ENCODE data around the gene CCDC30. TPM values are rescaled to one million over a fixed set of nuclear protein-coding genes. Genes with fewer than 3 reads are reported as not detected.

Gene CCDC30
- total and polyA plus RNA-seq, 4 donors: 1.8 to 6.3 (median 2.3) TPM

GRCh38 chr1:42567038-42567437 lies 104.0 kb downstream of the CCDC30 start:
- intact Hi-C loops (cut with DNase I): no loop called here
- no peaks in the 10 kb centered on the region for H3K4me1 ChIP-seq (ENCODE audit: control insufficient read depth in 1 of 2, insufficient read depth in 2 of 2, low read length in 2 of 2)

GRCh38 chr1:42576935-42577334 lies 113.8 kb downstream of the CCDC30 start:
- H3K4me1 ChIP-seq (ENCODE audit: control insufficient read depth in 1 of 2, insufficient read depth in 2 of 2, low read length in 2 of 2): no peaks in the 10 kb centered on the region
- no peak overlapping the region for H3K27ac ChIP-seq (ENCODE audit: low read depth in 1 of 2, low read length in 2 of 2)
- ATAC-seq (ENCODE audit: low FRiP score) (no peak), DNase-seq (no peak)
- H3K9me3 ChIP-seq (ENCODE audit: control insufficient read depth, low read length): no peaks in the 10 kb centered on the region
- intact Hi-C loops (cut with DNase I): loop anchor here (10.0 kb wide), 2 partner anchors 168 to 498 kb away; partner anchors contain the start of gene CLDN19 (in 1 of the 2)
- no peaks in the 10 kb centered on the region for H3K27me3 ChIP-seq (ENCODE audit: control insufficient read depth in 1 of 2, insufficient read depth in 2 of 2, low read length in 1 of 2)
- H3K36me3 ChIP-seq (ENCODE audit: control insufficient read depth in 1 of 2, insufficient read depth in 2 of 2, low read length in 1 of 2): no peaks in the 10 kb centered on the region
- no peak overlapping the region for H3K4me3 ChIP-seq (ENCODE audit: low read length in 2 of 2)
- WGBS, 2 donors: 46 to 47% methylated on average over 1 of the region's 1 CpG

More at GRCh38 chr1:42567038-42567437, 104.0 kb downstream of the CCDC30 start:
- H3K27ac ChIP-seq (ENCODE audit: low read depth in 1 of 2, low read length in 2 of 2): no peak overlapping the region
- no peaks in the 10 kb centered on the region for H3K27me3 ChIP-seq (ENCODE audit: control insufficient read depth in 1 of 2, insufficient read depth in 2 of 2, low read length in 1 of 2)
- H3K4me3 ChIP-seq (ENCODE audit: low read length in 2 of 2): no peak overlapping the region
- no peaks in the 10 kb centered on the region for H3K9me3 ChIP-seq (ENCODE audit: control insufficient read depth, low read length)
- no peak for DNase-seq
- H3K36me3 ChIP-seq (ENCODE audit: control insufficient read depth in 1 of 2, insufficient read depth in 2 of 2, low read length in 1 of 2): no peaks in the 10 kb centered on the region
- no peak for ATAC-seq (ENCODE audit: low FRiP score)

GRCh38 chr1:42586016-42586415 lies 122.9 kb downstream of the CCDC30 start:
- DNase-seq (no peak), ATAC-seq (ENCODE audit: low FRiP score) (no peak)
- intact Hi-C loops (cut with DNase I): loop anchor here in 1 of 2 donors (10.0 kb wide), 1 partner anchor 169 kb away; no protein-coding TSS in a partner anchor
- 89 to 92% methylated on average over 3 of the region's 3 CpGs for WGBS, 2 donors
- Histone ChIP-seq H3K4me3 (ENCODE audit: low read length in 2 of 2) (no peak overlapping the region), H3K4me1 (ENCODE audit: control insufficient read depth in 1 of 2, insufficient read depth in 2 of 2, low read length in 2 of 2) (no peaks in the 10 kb centered on the region), H3K36me3 (ENCODE audit: control insufficient read depth in 1 of 2, insufficient read depth in 2 of 2, low read length in 1 of 2) (peaks cover 0 to 5% of the 10 kb centered on the region in 2 donors), H3K27me3 (ENCODE audit: control insufficient read depth in 1 of 2, insufficient read depth in 2 of 2, low read length in 1 of 2) (no peaks in the 10 kb centered on the region), H3K9me3 (ENCODE audit: control insufficient read depth, low read length) (no peaks in the 10 kb centered on the region), H3K27ac (ENCODE audit: low read depth in 1 of 2, low read length in 2 of 2) (no peak overlapping the region)

DNA sequence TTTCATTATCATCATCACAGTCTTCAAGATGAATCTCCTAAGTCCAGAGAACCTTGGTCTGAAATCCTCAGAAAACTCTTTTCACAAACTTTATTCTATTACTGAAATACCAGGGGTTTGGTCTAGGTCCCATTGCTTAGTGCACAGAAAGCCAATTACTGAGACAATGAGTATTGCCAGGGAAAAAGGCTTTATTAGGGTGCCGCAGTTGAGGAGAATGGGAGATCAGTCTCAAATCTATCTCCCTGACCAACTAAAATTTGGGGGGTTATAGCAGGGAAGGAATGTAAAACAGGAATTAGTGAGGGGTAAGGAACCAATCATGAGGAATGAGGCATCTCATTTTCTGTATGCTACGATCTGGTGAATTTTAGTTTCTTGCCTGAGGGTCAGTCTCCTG lies 124.7 kb downstream of the CCDC30 start:
- no peak overlapping the region for H3K4me3 ChIP-seq (ENCODE audit: low read length in 2 of 2)
- H3K36me3 ChIP-seq (ENCODE audit: control insufficient read depth in 1 of 2, insufficient read depth in 2 of 2, low read length in 1 of 2): peaks cover 0 to 5% of the 10 kb centered on the region in 2 donors
- DNase-seq (no peak), ATAC-seq (ENCODE audit: low FRiP score) (no peak)
- intact Hi-C loops (cut with DNase I): loop anchor here in 1 of 2 donors (10.0 kb wide), 1 partner anchor 167 kb away; no protein-coding TSS in a partner anchor
- H3K4me1 ChIP-seq (ENCODE audit: control insufficient read depth in 1 of 2, insufficient read depth in 2 of 2, low read length in 2 of 2): no peaks in the 10 kb centered on the region
- 98% methylated on average over 2 of the region's 2 CpGs for WGBS, 2 donors
- H3K9me3 ChIP-seq (ENCODE audit: control insufficient read depth, low read length): no peaks in the 10 kb centered on the region
- no peaks in the 10 kb centered on the region for H3K27me3 ChIP-seq (ENCODE audit: control insufficient read depth in 1 of 2, insufficient read depth in 2 of 2, low read length in 1 of 2)
- H3K27ac ChIP-seq (ENCODE audit: low read depth in 1 of 2, low read length in 2 of 2): no peak overlapping the region

- no peak for ATAC-seq (ENCODE audit: low FRiP score)
Measured at GRCh38 chr1:42592811-42593210, 129.7 kb downstream of the CCDC30 start.

GRCh38 chr1:42593486-42594100 lies 130.5 kb downstream of the CCDC30 start:
- Histone ChIP-seq H3K27me3 (ENCODE audit: control insufficient read depth in 1 of 2, insufficient read depth in 2 of 2, low read length in 1 of 2) (no peaks in the 10 kb centered on the region), H3K9me3 (ENCODE audit: control insufficient read depth, low read length) (no peaks in the 10 kb centered on the region), H3K4me1 (ENCODE audit: control insufficient read depth in 1 of 2, insufficient read depth in 2 of 2, low read length in 2 of 2) (no peaks in the 10 kb centered on the region), H3K27ac (ENCODE audit: low read depth in 1 of 2, low read length in 2 of 2) (no peak overlapping the region), H3K4me3 (ENCODE audit: low read length in 2 of 2) (no peak overlapping the region), H3K36me3 (ENCODE audit: control insufficient read depth in 1 of 2, insufficient read depth in 2 of 2, low read length in 1 of 2) (peaks cover 0 to 2% of the 10 kb centered on the region in 2 donors)
- DNase-seq: no peak
- intact Hi-C loops (cut with DNase I): no loop called here
- WGBS, 2 donors: 65 to 66% methylated on average over 2 of the region's 2 CpGs
- ATAC-seq (ENCODE audit: low FRiP score): no peak

More at GRCh38 chr1:42592811-42593210, 129.7 kb downstream of the CCDC30 start:
- H3K4me3 ChIP-seq (ENCODE audit: low read length in 2 of 2): no peak overlapping the region
- H3K36me3 ChIP-seq (ENCODE audit: control insufficient read depth in 1 of 2, insufficient read depth in 2 of 2, low read length in 1 of 2): peaks cover 0 to 2% of the 10 kb centered on the region in 2 donors
- no peaks in the 10 kb centered on the region for H3K4me1 ChIP-seq (ENCODE audit: control insufficient read depth in 1 of 2, insufficient read depth in 2 of 2, low read length in 2 of 2)
- no peaks in the 10 kb centered on the region for H3K27me3 ChIP-seq (ENCODE audit: control insufficient read depth in 1 of 2, insufficient read depth in 2 of 2, low read length in 1 of 2)
- WGBS, 2 donors: 94% methylated on average over 3 of the region's 3 CpGs
- intact Hi-C loops (cut with DNase I): no loop called here
- no peak overlapping the region for H3K27ac ChIP-seq (ENCODE audit: low read depth in 1 of 2, low read length in 2 of 2)
- no peak for DNase-seq
- H3K9me3 ChIP-seq (ENCODE audit: control insufficient read depth, low read length): no peaks in the 10 kb centered on the region

DNA sequence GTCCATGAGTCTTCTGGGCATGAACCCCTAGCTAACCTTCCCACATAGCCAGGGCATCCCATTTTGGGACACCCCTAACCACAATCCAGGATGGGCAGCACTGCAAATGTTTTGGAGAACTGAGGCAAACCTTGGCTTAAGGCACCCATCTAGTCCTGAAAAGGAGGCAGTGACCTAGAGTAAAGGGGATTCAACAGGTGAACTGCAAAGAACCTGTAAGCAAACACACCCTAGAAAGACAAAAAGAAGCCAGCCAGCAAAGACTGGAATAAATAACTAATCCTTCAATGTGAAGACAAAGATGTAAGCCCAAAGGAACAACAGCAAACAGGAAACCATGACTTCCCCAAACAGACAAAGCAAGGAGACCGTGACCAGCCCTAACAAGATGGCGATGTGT lies 138.4 kb downstream of the CCDC30 start:
- Histone ChIP-seq H3K4me3 (ENCODE audit: low read length in 2 of 2) (no peak overlapping the region), H3K27ac (ENCODE audit: low read depth in 1 of 2, low read length in 2 of 2) (no peak overlapping the region), H3K9me3 (ENCODE audit: control insufficient read depth, low read length) (peaks cover 3% of the 10 kb centered on the region), H3K27me3 (ENCODE audit: control insufficient read depth in 1 of 2, insufficient read depth in 2 of 2, low read length in 1 of 2) (no peaks in the 10 kb centered on the region), H3K4me1 (ENCODE audit: control insufficient read depth in 1 of 2, insufficient read depth in 2 of 2, low read length in 2 of 2) (no peaks in the 10 kb centered on the region), H3K36me3 (ENCODE audit: control insufficient read depth in 1 of 2, insufficient read depth in 2 of 2, low read length in 1 of 2) (no peaks in the 10 kb centered on the region)
- ATAC-seq (ENCODE audit: low FRiP score): no peak
- 86 to 93% methylated on average over 2 of the region's 2 CpGs for WGBS, 2 donors
- intact Hi-C loops (cut with DNase I): no loop called here
- DNase-seq: no peak

GRCh38 chr1:42613803-42614131 lies 150.7 kb downstream of the CCDC30 start:
- 74 to 94% methylated on average over 4 of the region's 4 CpGs for WGBS, 2 donors
- intact Hi-C loops (cut with DNase I): no loop called here
- Histone ChIP-seq H3K4me1 (ENCODE audit: control insufficient read depth in 1 of 2, insufficient read depth in 2 of 2, low read length in 2 of 2) (no peaks in the 10 kb centered on the region), H3K9me3 (ENCODE audit: control insufficient read depth, low read length) (no peaks in the 10 kb centered on the region), H3K27ac (ENCODE audit: low read depth in 1 of 2, low read length in 2 of 2) (no peak overlapping the region), H3K4me3 (ENCODE audit: low read length in 2 of 2) (no peak overlapping the region), H3K27me3 (ENCODE audit: control insufficient read depth in 1 of 2, insufficient read depth in 2 of 2, low read length in 1 of 2) (no peaks in the 10 kb centered on the region), H3K36me3 (ENCODE audit: control insufficient read depth in 1 of 2, insufficient read depth in 2 of 2, low read length in 1 of 2) (no peaks in the 10 kb centered on the region)
- DNase-seq (no peak), ATAC-seq (ENCODE audit: low FRiP score) (no peak)

DNA sequence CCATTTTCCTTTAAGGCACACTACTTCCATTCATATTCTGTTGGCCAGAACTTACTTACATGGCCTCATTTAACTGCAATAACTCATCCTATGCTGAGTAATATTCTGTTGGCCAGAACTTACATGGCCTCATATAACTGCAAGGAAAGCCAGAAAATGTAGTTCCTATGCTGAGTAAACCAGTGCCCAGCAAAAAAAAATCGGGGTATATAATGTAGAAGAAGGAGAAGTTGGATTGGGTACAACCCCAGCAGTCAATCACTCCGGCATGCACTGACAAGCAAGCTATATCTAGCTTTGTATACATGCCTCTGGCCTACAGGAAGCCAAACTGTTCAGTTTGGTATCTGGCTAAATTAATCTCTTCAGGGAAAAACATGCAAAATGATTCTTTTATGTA lies 155.8 kb downstream of the CCDC30 start:
- Histone ChIP-seq H3K27ac (ENCODE audit: low read depth in 1 of 2, low read length in 2 of 2) (no peak overlapping the region), H3K4me1 (ENCODE audit: control insufficient read depth in 1 of 2, insufficient read depth in 2 of 2, low read length in 2 of 2) (no peaks in the 10 kb centered on the region), H3K36me3 (ENCODE audit: control insufficient read depth in 1 of 2, insufficient read depth in 2 of 2, low read length in 1 of 2) (no peaks in the 10 kb centered on the region), H3K27me3 (ENCODE audit: control insufficient read depth in 1 of 2, insufficient read depth in 2 of 2, low read length in 1 of 2) (no peaks in the 10 kb centered on the region), H3K9me3 (ENCODE audit: control insufficient read depth, low read length) (no peaks in the 10 kb centered on the region), H3K4me3 (ENCODE audit: low read length in 2 of 2) (no peak overlapping the region)
- no peak for DNase-seq
- no peak for ATAC-seq (ENCODE audit: low FRiP score)
- 41 to 48% methylated on average over 2 of the region's 2 CpGs for WGBS, 2 donors
- intact Hi-C loops (cut with DNase I): no loop called here

Data from aorta (tissue), 5 donors.